Epithelial cell of prostate (primary cell): ENCODE results near the gene PKP1.
A peak's percentile ranks its signal among the peaks of the same experiment; 100 is the strongest.

ENCODE experiments used
- DNase-seq: peaks from one replicate; pipeline ENCODE4 v3.0.0-alpha.2; 2011; ENCODE audit warnings: low read depth, low spot score
- H3K27ac ChIP-seq: fragments of 450-650 bp; 2 replicates; pipeline ENCODE4 v1.5.1; 2017; ENCODE audit warnings: mild to moderate bottlenecking

PKP1 gene

DNA sequence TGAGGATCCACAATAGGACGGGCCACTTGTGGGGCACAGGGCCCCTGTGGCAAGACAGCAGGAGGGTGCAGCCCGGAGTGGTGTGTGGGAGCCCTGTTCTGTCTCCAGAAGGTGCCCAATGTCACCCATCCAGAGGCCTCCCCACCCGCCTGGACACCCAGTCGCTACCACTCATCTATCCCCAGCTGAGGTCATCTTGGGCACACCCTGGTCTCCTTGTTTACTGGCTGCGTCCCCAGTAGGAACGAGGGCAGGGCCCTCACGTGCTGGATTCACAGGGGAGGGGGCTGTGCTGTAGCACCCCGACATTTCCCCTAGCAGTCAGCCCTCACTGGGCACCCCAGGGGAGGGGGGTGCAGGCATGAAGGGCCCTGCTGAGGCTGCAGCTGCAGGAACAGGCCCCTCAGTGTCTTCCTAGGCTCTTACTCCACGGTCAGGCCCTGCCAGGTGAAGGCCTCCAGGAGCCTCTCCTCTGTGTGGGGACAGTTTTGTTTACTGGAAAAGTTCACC lies 96.5 kb downstream of the PKP1 start:
- H3K27ac ChIP-seq: peak overlapping the region; percentile 21
- no peak for DNase-seq

DNA sequence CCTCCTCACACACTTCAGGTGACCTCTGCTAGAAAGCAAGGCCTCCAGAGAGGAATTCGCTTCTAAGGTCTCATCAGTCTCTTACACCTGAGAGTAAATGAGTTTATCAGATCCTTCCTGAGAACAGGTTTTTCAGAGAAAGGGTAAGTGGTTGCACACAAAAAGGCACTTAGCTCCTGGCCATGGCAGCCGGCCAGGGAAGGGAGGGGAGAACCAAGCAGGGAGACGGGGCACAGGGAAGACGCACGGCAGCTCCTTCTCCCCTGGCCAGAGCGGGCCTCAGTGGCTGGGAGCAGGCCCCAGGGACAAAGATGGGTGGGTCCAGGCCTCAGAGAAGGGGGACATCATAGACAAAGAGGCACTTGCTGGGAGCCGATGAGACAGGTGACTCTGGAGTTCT lies 97.8 kb downstream of the PKP1 start:
- DNase-seq: no peak
- H3K27ac ChIP-seq: peak overlapping the region; percentile 23
